ENCODE results near the gene UQCC5. TPM values are rescaled to one million over a fixed set of nuclear protein-coding genes. Genes with fewer than 3 reads are reported as not detected.

UQCC5 gene
- polyA plus RNA-seq, 12 donors, result 7.2 to 18.2 (median 10.7) TPM; not detected in 1

GRCh38 chr3:52561028-52561747 is 24.8 kb downstream of the UQCC5 start:
- DNase-seq, result no peak

GRCh38 chr3:52563984-52564383 is 27.6 kb downstream of the UQCC5 start:
- DNase-seq, result no peak

- DNase-seq, result no peak
Measured at GRCh38 chr3:52568069-52568468, 31.7 kb downstream of the UQCC5 start.

GRCh38 chr3:52570076-52570475 is 33.7 kb downstream of the UQCC5 start:
- no peak for DNase-seq

- no peak for DNase-seq
Measured at GRCh38 chr3:52572221-52572620, 35.8 kb downstream of the UQCC5 start.

GRCh38 chr3:52574056-52574965 is 37.9 kb downstream of the UQCC5 start:
- DNase-seq, result no peak

Other genes with a start within 250 kb of the UQCC5 start
- gene GLYCTK, start 248.8 kb upstream of the UQCC5 start, polyA plus RNA-seq (ENCODE audit: insufficient read length in 12 of 12), result 10 to 100 TPM in 1 of 12 donors, 1 to 10 TPM in 10, not detected in 1; 2.5 to 28.2 (median 4.2) TPM
- 10 to 100 TPM in 1 of 12 donors, 1 to 10 TPM in 10, not detected in 1; 2.9 to 25.1 (median 4.3) TPM for gene DNAH1, start 220.3 kb upstream of the UQCC5 start, polyA plus RNA-seq (ENCODE audit: insufficient read length in 12 of 12)
- 10 to 100 TPM in 11 of 12 donors, not detected in 1; 43.4 to 59.9 (median 50.1) TPM for gene BAP1, start 126.6 kb upstream of the UQCC5 start, polyA plus RNA-seq (ENCODE audit: insufficient read length in 12 of 12)
- gene PHF7, start 125.9 kb upstream of the UQCC5 start, polyA plus RNA-seq (ENCODE audit: insufficient read length in 12 of 12), result 10 to 100 TPM in 4 of 12 donors, 1 to 10 TPM in 7, not detected in 1; 5.2 to 13.1 (median 9.4) TPM
- gene SEMA3G, start 91.5 kb upstream of the UQCC5 start, polyA plus RNA-seq (ENCODE audit: insufficient read length in 12 of 12), result 10 to 100 TPM in 11 of 12 donors, not detected in 1; 10.2 to 16.1 (median 12.5) TPM
- gene TNNC1, start 82.6 kb upstream of the UQCC5 start, polyA plus RNA-seq (ENCODE audit: insufficient read length in 12 of 12), result 1,000 to 10,000 TPM in 2 of 12 donors, 100 to 1,000 TPM in 10; 327 to 1,063 (median 707) TPM
- 100 to 1,000 TPM in 1 of 12 donors, 10 to 100 TPM in 10, not detected in 1; 50.6 to 137 (median 62.0) TPM for gene NISCH, start 81.0 kb upstream of the UQCC5 start, polyA plus RNA-seq (ENCODE audit: insufficient read length in 12 of 12)
- gene STAB1, start 41.3 kb upstream of the UQCC5 start, polyA plus RNA-seq (ENCODE audit: insufficient read length in 12 of 12), result 10 to 100 TPM in 11 of 12 donors, not detected in 1; 29.2 to 55.4 (median 39.2) TPM
- 100 to 1,000 TPM in 3 of 12 donors, 10 to 100 TPM in 8, not detected in 1; 31.8 to 163 (median 82.8) TPM for gene NT5DC2, start 2.7 kb upstream of the UQCC5 start, polyA plus RNA-seq (ENCODE audit: insufficient read length in 12 of 12)
- 10 to 100 TPM in 11 of 12 donors, not detected in 1; 30.0 to 58.2 (median 51.9) TPM for gene PBRM1, start 149.3 kb downstream of the UQCC5 start, polyA plus RNA-seq (ENCODE audit: insufficient read length in 12 of 12)
- gene GNL3, start 149.4 kb downstream of the UQCC5 start, polyA plus RNA-seq (ENCODE audit: insufficient read length in 12 of 12), result 100 to 1,000 TPM in 4 of 12 donors, 10 to 100 TPM in 7, not detected in 1; 65.3 to 150 (median 96.6) TPM
- gene GLT8D1, start 169.2 kb downstream of the UQCC5 start, polyA plus RNA-seq (ENCODE audit: insufficient read length in 12 of 12), result 100 to 1,000 TPM in 3 of 12 donors, 10 to 100 TPM in 8, not detected in 1; 70.9 to 118 (median 81.5) TPM
- gene SPCS1, start 169.5 kb downstream of the UQCC5 start, polyA plus RNA-seq (ENCODE audit: insufficient read length in 12 of 12), result 100 to 1,000 TPM in 2 of 12 donors, 10 to 100 TPM in 9, not detected in 1; 75.6 to 111 (median 89.1) TPM
- gene NEK4, start 234.3 kb downstream of the UQCC5 start, polyA plus RNA-seq (ENCODE audit: insufficient read length in 12 of 12), result 10 to 100 TPM in 8 of 12 donors, 1 to 10 TPM in 3, not detected in 1; 8.7 to 17.8 (median 11.3) TPM
- gene ITIH1, start 241.0 kb downstream of the UQCC5 start, polyA plus RNA-seq (ENCODE audit: insufficient read length in 12 of 12), result 1 to 10 TPM in 2 of 12 donors, under 1 TPM in 3, not detected in 7; 0.34 to 5.0 (median 0.47) TPM